A549 (cell line): ENCODE measurements around the gene SH3GL2. TPM values are rescaled to one million over a fixed set of nuclear protein-coding genes. Genes with fewer than 3 reads are reported as not detected.

Experiments used
- ATAC-seq, 2 experiments: fragments of 200-7000 bp in 1 of 2; fragments of >200 bp in 1 of 2; cut with Nextera tagmentation in 1 of 2; cut with Tn5 transposase in 1 of 2; 3 replicates each; pipeline versions ENCODE4 v1.8.0 to v1.9.1; 2018 to 2020; ENCODE audit warnings: mild to moderate bottlenecking in 1 of 2, moderate library complexity in 1 of 2
- CTCF ChIA-PET: fragments of 300-600 bp; sonication (Branson Sonifier 250); formaldehyde crosslinking; extraction: SDS; loops from one replicate; lab custom pipeline; 2021; ENCODE audit warnings: antibody characterized with exemption, inconsistent platforms; lab: Yijun Ruan, JAX
- POLR2A ChIA-PET: fragments of 350-600 bp; formaldehyde crosslinking; extraction: SDS; loops from one replicate; lab custom pipeline; 2021; ENCODE audit warnings: antibody characterized with exemption, inconsistent platforms; lab: Yijun Ruan, JAX
- DNase-seq, 2 experiments: peaks; one replicate each; pipeline versions ENCODE4 v3.0.0 to v3.0.0-alpha.2; 2011 to 2016; ENCODE audit warnings: low read depth in 1 of 2, low spot score in 1 of 2
- FAIRE-seq: peaks from 2 replicates; lab custom pipeline; 2011; peaks lifted over from hg19 to GRCh38; lab: Jason Lieb, UNC
- H3K27ac ChIP-seq, 2 experiments: fragments of >200 bp; sonication (Bioruptor Twin); formaldehyde crosslinking; 3 replicates each; pipeline ENCODE4 v1.5.1; 2016 to 2017
- H3K4me1 ChIP-seq: fragments of >200 bp; sonication (Bioruptor Twin); formaldehyde crosslinking; 3 replicates; pipeline ENCODE4 v1.6.1; 2016
- H3K4me2 ChIP-seq: fragments of >200 bp; sonication (Bioruptor Twin); formaldehyde crosslinking; 3 replicates; pipeline ENCODE4 v1.6.1; 2016
- H3K4me3 ChIP-seq: fragments of >200 bp; sonication (Bioruptor Twin); formaldehyde crosslinking; 3 replicates; pipeline ENCODE4 v1.5.1; 2016
- H3K9me3 ChIP-seq: fragments of >200 bp; sonication (Bioruptor Twin); formaldehyde crosslinking; 3 replicates; pipeline ENCODE4 v1.6.1; 2016
- BHLHE40 ChIP-seq: IDR thresholded peaks from 2 replicates; pipeline ENCODE4 v1.6.1; 2012; ENCODE audit warnings: low read depth, low read length, inconsistent platforms
- CEBPB ChIP-seq, 2 experiments: fragments of >200 bp in 1 of 2; sonication (Bioruptor Twin) in 1 of 2; formaldehyde crosslinking in 1 of 2; IDR thresholded peaks; 2 replicates each; pipeline ENCODE4 v1.6.1; 2012 to 2016
- FOSB ChIP-seq: fragments of 250-450 bp; sonication (Bioruptor Pico); IDR thresholded peaks from 2 replicates; pipeline ENCODE4 v1.5.0; 2020; ENCODE audit warnings: mild to moderate bottlenecking, moderate library complexity
- FOSL2 ChIP-seq, 2 experiments: fragments of 450-650 bp in 1 of 2; fragments of >200 bp in 1 of 2; sonication (Bioruptor Twin) in 1 of 2; formaldehyde crosslinking; IDR thresholded peaks; 2 replicates each; pipeline versions ENCODE4 v1.5.0 to v1.6.1; 2016 to 2020; ENCODE audit warnings: mild to moderate bottlenecking in 1 of 2, moderate library complexity in 1 of 2
- FOXS1 ChIP-seq: fragments of 250-450 bp; sonication (Bioruptor Pico); IDR thresholded peaks from 2 replicates; pipeline ENCODE4 v1.5.0; 2020; ENCODE audit warnings: mild to moderate bottlenecking, moderate library complexity
- GATA3 ChIP-seq: IDR thresholded peaks from 2 replicates; pipeline ENCODE4 v1.6.1; 2012; ENCODE audit warnings: borderline replicate concordance
- HEYL ChIP-seq: fragments of 250-450 bp; sonication (Bioruptor Pico); IDR thresholded peaks from 2 replicates; pipeline ENCODE4 v1.8.0; 2021; ENCODE audit warnings: mild to moderate bottlenecking, moderate library complexity
- HOXA7 ChIP-seq: fragments of 250-450 bp; sonication (Bioruptor Pico); IDR thresholded peaks from 2 replicates; pipeline ENCODE4 v1.5.0; 2020; ENCODE audit warnings: mild to moderate bottlenecking, moderate library complexity
- HOXB5 ChIP-seq: fragments of 250-450 bp; sonication (Bioruptor Pico); IDR thresholded peaks from 2 replicates; pipeline ENCODE4 v1.5.0; 2020; ENCODE audit warnings: mild to moderate bottlenecking, moderate library complexity
- JUNB ChIP-seq: fragments of >200 bp; sonication (Bioruptor Twin); formaldehyde crosslinking; IDR thresholded peaks from 2 replicates; pipeline ENCODE4 v1.6.1; 2016
- KDM1A ChIP-seq: fragments of 200-600 bp; sonication (generic); IDR thresholded peaks from 2 replicates; pipeline ENCODE4 v1.6.1; 2016; ENCODE audit warnings: low read depth, mild to moderate bottlenecking
- MAFK ChIP-seq: fragments of 450-650 bp; IDR thresholded peaks from 2 replicates; pipeline ENCODE4 v1.6.1; 2014; ENCODE audit not compliant: partially characterized antibody
- MYC ChIP-seq: IDR thresholded peaks from 2 replicates; pipeline ENCODE4 v1.6.1; 2012; ENCODE audit warnings: mild to moderate bottlenecking, inconsistent platforms, low read length, improper control_type of control experiment, borderline replicate concordance
- NPAS2 ChIP-seq: fragments of 250-450 bp; sonication (Bioruptor Pico); IDR thresholded peaks from 2 replicates; pipeline ENCODE4 v1.8.0; 2022; ENCODE audit warnings: mild to moderate bottlenecking, moderate library complexity, borderline replicate concordance
- RAD21 ChIP-seq, 2 experiments: fragments of >200 bp in 1 of 2; sonication (Bioruptor Twin) in 1 of 2; formaldehyde crosslinking in 1 of 2; IDR thresholded peaks in 1 of 2; conservative IDR thresholded peaks in 1 of 2; 2 replicates in 1 of 2; 3 replicates in 1 of 2; pipeline ENCODE4 v1.6.1; 2012 to 2018; ENCODE audit warnings: inconsistent platforms in 1 of 2
- RCOR1 ChIP-seq: fragments of 150-350 bp; IDR thresholded peaks from 2 replicates; pipeline ENCODE4 v1.6.1; 2014; ENCODE audit warnings: antibody characterized with exemption, low read length, low read depth
- ZFP36 ChIP-seq: fragments of 450-650 bp; IDR thresholded peaks from 2 replicates; pipeline ENCODE4 v1.6.1; 2014; ENCODE audit warnings: borderline replicate concordance; ENCODE audit not compliant: partially characterized antibody
- WGBS: methylation state at CpG from one replicate; pipeline ENCODE4 v1.1.6; 2017; ENCODE audit errors: missing lambda C conversion rate; 5-methylcytosine and 5-hydroxymethylcytosine counted together
- polyA plus RNA-seq, 4 experiments: library from polyadenylated mRNA; depleted of rRNA in 3 of 4; stranded (reverse); fragments of >200 nt; fragmentation: RNase III in 1 of 4; extraction: RNeasy Plus Mini Kit Qiagen cat#74134 plus additional on column Dnase treatment in 1 of 4; gene quantifications; 2 replicates in 3 of 4; 3 replicates in 1 of 4; pipeline ENCODE4 v1.2.3, GENCODE V29; 2011 to 2017
- TF ChIP-seq, protein P1 (sequence below): fragments of >200 bp; sonication (Bioruptor Twin); formaldehyde crosslinking; IDR thresholded peaks from 3 replicates; pipeline ENCODE4 v1.6.1; 2016
- TF ChIP-seq, protein P2 (sequence below): fragments of 250-450 bp; sonication (Bioruptor Pico); IDR thresholded peaks from 2 replicates; pipeline ENCODE4 v1.5.0; 2021; ENCODE audit warnings: mild to moderate bottlenecking, moderate library complexity, borderline replicate concordance
- TF ChIP-seq, protein P3 (sequence below): IDR thresholded peaks from 2 replicates; pipeline ENCODE4 v1.6.1; 2012

The SH3GL2 gene
- polyA plus RNA-seq, 2 of the 4 experiments (the other 2 are of a cell fraction): 0.03 TPM

DNA sequence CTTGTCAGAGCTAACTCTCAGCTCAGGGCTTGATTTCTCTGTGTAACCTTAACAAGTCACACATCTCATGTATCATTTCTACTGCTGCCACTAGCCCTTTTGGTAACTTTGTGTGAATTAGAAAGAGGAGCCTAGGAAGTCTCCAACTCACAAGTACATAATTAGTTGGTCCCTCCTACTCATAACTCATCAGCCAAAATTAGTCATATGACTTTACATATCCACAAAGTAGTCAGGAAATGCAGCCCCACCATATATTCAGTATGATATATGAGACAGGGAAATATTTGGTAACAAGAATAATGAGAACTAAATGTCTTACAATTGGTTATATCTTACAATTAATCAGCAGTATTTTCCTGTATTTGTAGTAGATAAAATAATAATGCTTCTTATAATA lies 250.2 kb downstream of the SH3GL2 start:
- ChIA-PET CTCF (interaction anchor here (1.0 to 2.8 kb wide), 2 partner anchors 9 to 17 kb away, joined by 3 to 12 read pairs; no protein-coding TSS in a partner anchor), POLR2A (no interaction called here)
- Histone ChIP-seq H3K9me3 (no peaks in the 10 kb centered on the region), H3K4me2 (no peak overlapping the region), H3K4me3 (no peak overlapping the region), H3K27ac (no peak overlapping the region), H3K4me1 (no peaks in the 10 kb centered on the region)
- TF ChIP-seq HOXB5 (CRISPR knock-in tag) (no peak), RAD21 (conservative IDR thresholded peaks at IDR 0.05 in 1 of 2, IDR thresholded peaks at IDR 0.05 in 1 of 2) (no peak), MAFK (no peak), JUNB (no peak)
- TF ChIP-seq, protein P1, sequence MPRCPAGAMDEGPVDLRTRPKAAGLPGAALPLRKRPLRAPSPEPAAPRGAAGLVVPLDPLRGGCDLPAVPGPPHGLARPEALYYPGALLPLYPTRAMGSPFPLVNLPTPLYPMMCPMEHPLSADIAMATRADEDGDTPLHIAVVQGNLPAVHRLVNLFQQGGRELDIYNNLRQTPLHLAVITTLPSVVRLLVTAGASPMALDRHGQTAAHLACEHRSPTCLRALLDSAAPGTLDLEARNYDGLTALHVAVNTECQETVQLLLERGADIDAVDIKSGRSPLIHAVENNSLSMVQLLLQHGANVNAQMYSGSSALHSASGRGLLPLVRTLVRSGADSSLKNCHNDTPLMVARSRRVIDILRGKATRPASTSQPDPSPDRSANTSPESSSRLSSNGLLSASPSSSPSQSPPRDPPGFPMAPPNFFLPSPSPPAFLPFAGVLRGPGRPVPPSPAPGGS: no peak
- no peak for ATAC-seq
- no peak for DNase-seq
- FAIRE-seq: no peak

DNA sequence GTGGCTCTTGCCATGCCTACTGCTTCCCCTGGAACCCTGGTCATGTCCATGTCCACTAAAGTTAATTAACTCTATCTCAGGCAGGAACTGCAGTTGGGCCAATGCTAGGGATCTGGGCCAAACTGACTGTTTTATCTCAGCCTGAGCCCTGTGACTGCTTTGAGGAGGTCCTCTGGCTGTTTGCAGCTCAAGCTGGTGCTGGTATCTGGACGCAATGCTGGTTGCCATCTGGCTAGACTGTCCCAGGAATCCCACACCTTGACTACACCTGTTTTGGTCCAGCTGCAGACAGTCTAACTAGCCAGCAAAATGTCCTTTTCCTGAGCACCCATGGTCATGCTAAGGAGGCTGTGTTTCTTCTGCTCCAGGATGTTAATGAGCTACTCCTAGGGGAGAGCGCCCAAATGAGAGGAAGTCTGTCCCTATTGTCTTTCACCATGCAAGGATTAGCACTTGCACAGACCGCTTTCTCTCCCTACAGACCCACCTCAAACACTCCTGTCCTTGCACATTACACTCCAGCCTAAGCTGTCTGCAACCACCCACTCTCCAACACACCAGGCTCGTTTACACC lies 251.0 kb downstream of the SH3GL2 start:
- no peak for ATAC-seq
- ChIA-PET CTCF (interaction anchor here (0.7 to 2.8 kb wide), 3 partner anchors 9 to 20 kb away, joined by 3 to 12 read pairs (median 3); no protein-coding TSS in a partner anchor), POLR2A (no interaction called here)
- no peak for TF ChIP-seq KDM1A
- no peak for TF ChIP-seq NPAS2 (CRISPR knock-in tag)
- no peak for TF ChIP-seq RAD21 (conservative IDR thresholded peaks at IDR 0.05 in 1 of 2, IDR thresholded peaks at IDR 0.05 in 1 of 2)
- TF ChIP-seq BHLHE40: no peak
- TF ChIP-seq ZFP36: no peak
- no peak for TF ChIP-seq GATA3
- no peak for TF ChIP-seq FOSB
- TF ChIP-seq, protein P2, sequence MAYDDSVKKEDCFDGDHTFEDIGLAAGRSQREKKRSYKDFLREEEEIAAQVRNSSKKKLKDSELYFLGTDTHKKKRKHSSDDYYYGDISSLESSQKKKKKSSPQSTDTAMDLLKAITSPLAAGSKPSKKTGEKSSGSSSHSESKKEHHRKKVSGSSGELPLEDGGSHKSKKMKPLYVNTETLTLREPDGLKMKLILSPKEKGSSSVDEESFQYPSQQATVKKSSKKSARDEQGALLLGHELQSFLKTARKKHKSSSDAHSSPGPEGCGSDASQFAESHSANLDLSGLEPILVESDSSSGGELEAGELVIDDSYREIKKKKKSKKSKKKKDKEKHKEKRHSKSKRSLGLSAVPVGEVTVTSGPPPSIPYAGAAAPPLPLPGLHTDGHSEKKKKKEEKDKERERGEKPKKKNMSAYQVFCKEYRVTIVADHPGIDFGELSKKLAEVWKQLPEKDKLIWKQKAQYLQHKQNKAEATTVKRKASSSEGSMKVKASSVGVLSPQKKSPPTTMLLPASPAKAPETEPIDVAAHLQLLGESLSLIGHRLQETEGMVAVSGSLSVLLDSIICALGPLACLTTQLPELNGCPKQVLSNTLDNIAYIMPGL: no peak
- no peak for TF ChIP-seq HOXB5 (CRISPR knock-in tag)
- TF ChIP-seq HOXA7: no peak
- TF ChIP-seq JUNB: no peak
- TF ChIP-seq MYC: no peak
- Histone ChIP-seq H3K27ac (no peak overlapping the region), H3K9me3 (no peaks in the 10 kb centered on the region), H3K4me3 (no peak overlapping the region), H3K4me2 (no peak overlapping the region), H3K4me1 (no peaks in the 10 kb centered on the region)
- WGBS: 6% methylated on average over 4 of the region's 4 CpGs
- FAIRE-seq: no peak
- DNase-seq: no peak

DNA sequence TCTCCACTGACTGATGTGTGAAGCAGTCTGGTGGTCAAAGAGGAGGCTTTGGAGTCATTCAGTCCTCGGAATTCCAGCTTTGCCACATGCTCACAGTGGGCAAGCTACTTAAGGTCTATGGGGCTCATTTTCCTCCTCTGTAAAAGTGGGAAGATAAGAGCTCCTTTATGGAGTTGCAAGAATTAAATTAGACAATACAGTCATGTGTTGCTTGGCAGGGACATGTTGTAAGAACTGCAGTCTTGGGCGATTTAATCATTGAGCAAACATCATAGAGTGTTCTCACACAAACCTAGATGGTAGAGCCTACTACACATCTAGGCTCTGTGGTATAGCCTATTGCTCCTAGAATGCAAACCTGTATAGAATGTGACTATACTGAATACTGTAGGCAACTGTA lies 253.9 kb downstream of the SH3GL2 start:
- no peak for TF ChIP-seq HEYL
- no peak for TF ChIP-seq FOSL2 (IDR thresholded peaks at IDR 0.05)
- TF ChIP-seq FOSL2 (CRISPR knock-in tag; IDR thresholded peaks at IDR 0.05): no peak
- TF ChIP-seq, protein P3, sequence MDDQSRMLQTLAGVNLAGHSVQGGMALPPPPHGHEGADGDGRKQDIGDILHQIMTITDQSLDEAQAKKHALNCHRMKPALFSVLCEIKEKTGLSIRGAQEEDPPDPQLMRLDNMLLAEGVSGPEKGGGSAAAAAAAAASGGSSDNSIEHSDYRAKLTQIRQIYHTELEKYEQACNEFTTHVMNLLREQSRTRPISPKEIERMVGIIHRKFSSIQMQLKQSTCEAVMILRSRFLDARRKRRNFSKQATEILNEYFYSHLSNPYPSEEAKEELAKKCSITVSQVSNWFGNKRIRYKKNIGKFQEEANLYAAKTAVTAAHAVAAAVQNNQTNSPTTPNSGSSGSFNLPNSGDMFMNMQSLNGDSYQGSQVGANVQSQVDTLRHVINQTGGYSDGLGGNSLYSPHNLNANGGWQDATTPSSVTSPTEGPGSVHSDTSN: no peak
- TF ChIP-seq FOXS1 (CRISPR knock-in tag): no peak
- TF ChIP-seq CEBPB (IDR thresholded peaks at IDR 0.05): no peak
- no peak for TF ChIP-seq RCOR1
- Histone ChIP-seq H3K9me3 (no peaks in the 10 kb centered on the region), H3K4me2 (no peak overlapping the region), H3K27ac (no peak overlapping the region), H3K4me1 (no peaks in the 10 kb centered on the region), H3K4me3 (no peak overlapping the region)
- WGBS: 0% methylated on average over 2 of the region's 2 CpGs
- ChIA-PET CTCF (interaction anchor here (1.3 to 3.0 kb wide), 2 partner anchors 15 to 22 kb away, joined by 3 to 21 read pairs; no protein-coding TSS in a partner anchor), POLR2A (no interaction called here)
- no peak for ATAC-seq
- FAIRE-seq: no peak
- no peak for DNase-seq
